SK-N-SH (cell line): ENCODE results near the gene NSMCE4A.

Experiments used
- CHD2 ChIP-seq: fragments of 150-350 bp; IDR thresholded peaks from 2 replicates; pipeline ENCODE4 v1.6.1; 2018; ENCODE audit warnings: low read length; ENCODE audit not compliant: partially characterized antibody
- CTCF ChIP-seq: fragments of 200-600 bp; sonication (generic); IDR thresholded peaks from 2 replicates; pipeline ENCODE4 v1.6.1; 2017; ENCODE audit warnings: antibody characterized with exemption, mild to moderate bottlenecking, moderate library complexity
- GABPA ChIP-seq: IDR thresholded peaks from 2 replicates; pipeline ENCODE4 v1.4.0; 2012; ENCODE audit warnings: low read depth, mild to moderate bottlenecking
- GATA2 ChIP-seq: sonication (generic); formaldehyde crosslinking; IDR thresholded peaks from 2 replicates; pipeline ENCODE4 v1.5.0; 2020; ENCODE audit warnings: mild to moderate bottlenecking, missing genetic modification reagents
- MAX ChIP-seq: IDR thresholded peaks from 2 replicates; pipeline ENCODE4 v1.4.0; 2012; ENCODE audit warnings: low read depth
- PBX3 ChIP-seq: IDR thresholded peaks from 2 replicates; pipeline ENCODE4; 2012
- RAD21 ChIP-seq: IDR thresholded peaks from 2 replicates; pipeline ENCODE4 v1.6.1; 2012; ENCODE audit warnings: mild to moderate bottlenecking, low read length
- SIN3A ChIP-seq: IDR thresholded peaks from 2 replicates; pipeline ENCODE4 v1.6.1; 2012; ENCODE audit warnings: low read depth, mild to moderate bottlenecking, low read length, moderate library complexity, borderline replicate concordance
- SMC3 ChIP-seq: IDR thresholded peaks from 2 replicates; pipeline ENCODE4 v1.6.1; 2012; ENCODE audit warnings: low read depth, low read length, improper control_type of control experiment
- TCF12 ChIP-seq: IDR thresholded peaks from 2 replicates; pipeline ENCODE4 v1.4.0; 2012
- ZBTB33 ChIP-seq: IDR thresholded peaks from 2 replicates; pipeline ENCODE4 v1.4.0; 2012; ENCODE audit warnings: low read depth, borderline replicate concordance

GRCh38 chr10:121981346-121981745, 6.3 kb upstream of the NSMCE4A start:
- TF ChIP-seq CTCF (no peak), SIN3A (no peak), GATA2 (CRISPR knock-in tag) (no peak), CHD2 (no peak), TCF12 (no peak), ZBTB33 (no peak), PBX3 (no peak), RAD21 (no peak), GABPA (no peak), SMC3 (no peak), MAX (no peak)
